GM04503 (cell line): ENCODE measurements around the gene PEX14.

Experiments
- DNase-seq: peaks from one replicate; pipeline ENCODE4 v3.0.0-alpha.2; 2012; ENCODE audit warnings: low read depth

The PEX14 gene

DNA sequence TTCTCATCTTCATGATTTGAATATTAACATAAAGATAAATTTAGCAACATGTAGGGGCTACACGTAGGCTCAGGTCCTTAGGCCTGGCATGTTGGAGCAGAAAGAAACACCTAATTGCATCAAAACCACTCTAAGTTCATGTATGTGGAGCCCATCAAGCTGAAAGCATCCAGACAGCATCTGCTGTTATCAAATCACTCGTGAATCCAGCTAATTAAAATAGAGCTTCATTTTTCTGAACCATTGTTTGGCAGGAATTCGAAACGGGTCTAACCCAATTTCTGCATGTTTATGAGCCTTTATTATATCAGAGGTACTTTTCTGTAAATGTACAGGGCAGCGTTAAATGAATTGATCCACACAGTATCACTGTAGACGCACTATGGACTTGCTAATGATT lies 45.7 kb downstream of the PEX14 start:
- DNase-seq, result no peak

DNA sequence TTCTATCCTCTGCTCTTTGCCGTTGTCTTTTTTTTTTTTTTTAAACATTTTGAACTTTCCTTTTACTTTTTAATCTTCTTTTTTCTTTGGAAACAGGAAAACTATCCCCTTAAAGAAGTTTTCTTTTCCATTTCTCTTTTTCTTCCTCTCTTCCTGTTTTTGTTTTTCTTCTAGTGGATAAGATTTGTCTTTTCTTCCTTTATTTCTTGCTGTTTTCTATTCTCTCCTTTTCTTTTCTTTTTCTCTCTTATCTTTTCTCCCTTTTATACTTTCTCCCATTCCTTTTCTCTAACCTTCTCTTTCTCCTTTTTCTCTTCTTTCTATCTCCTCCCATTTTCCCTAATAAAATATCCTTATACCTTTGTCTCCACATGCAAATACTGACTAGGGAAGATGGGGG lies 46.2 kb downstream of the PEX14 start:
- DNase-seq, result no peak

DNA sequence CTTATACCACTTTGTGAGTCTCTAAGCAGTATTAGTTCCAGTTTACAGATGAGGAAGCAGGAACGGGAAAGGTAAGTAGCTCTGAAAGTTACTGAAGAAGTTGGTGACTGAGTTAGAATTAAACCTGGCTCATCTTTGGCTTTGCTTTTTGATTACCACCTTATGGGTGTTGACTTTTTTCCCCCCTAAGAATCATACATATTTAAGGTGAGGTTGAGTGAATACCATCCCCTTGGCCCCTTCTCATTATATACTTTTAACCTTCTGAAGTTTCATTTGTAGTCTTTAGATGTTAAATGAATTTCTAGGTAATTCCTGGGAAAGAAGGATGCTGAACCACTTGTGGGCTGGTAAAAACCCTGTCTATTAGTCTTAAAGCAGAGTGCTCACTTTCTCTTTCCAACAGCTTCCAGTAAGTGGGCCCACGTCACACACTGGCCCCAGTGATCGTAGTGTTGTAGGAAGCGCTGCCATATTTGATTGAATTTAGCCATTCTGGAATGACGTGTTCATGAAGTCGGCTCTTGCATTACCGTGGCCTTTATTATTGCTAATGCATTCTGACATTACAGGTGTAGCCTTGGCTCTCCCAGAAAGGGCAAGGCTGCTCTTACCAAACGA lies 46.9 kb downstream of the PEX14 start:
- DNase-seq, result no peak

DNA sequence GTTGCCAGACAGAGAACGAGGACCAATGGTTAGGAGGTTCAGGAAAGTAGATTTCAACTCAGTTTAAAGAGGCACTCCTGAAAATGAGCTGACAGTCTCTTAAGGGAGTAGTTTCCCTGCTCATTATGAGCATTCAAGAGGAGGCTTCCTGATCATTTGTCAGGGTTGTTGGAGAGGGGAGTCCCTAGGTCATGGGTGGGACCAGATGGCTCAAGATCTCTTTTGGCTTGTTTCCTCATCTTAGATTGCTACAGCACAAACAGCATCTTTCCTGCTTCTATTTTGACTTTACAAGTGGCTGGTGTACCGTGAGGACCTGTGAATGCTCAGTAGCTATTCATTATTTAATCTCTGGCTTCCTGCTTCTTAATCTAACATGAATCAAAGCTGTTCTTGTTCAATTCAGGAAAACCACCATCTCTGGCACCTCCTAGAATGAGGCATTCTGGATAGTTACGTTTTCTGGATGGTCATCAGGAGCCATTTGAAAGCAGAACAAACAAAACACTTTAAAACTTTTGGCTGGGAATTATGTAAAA lies 47.6 kb downstream of the PEX14 start:
- DNase-seq, result no peak

DNA sequence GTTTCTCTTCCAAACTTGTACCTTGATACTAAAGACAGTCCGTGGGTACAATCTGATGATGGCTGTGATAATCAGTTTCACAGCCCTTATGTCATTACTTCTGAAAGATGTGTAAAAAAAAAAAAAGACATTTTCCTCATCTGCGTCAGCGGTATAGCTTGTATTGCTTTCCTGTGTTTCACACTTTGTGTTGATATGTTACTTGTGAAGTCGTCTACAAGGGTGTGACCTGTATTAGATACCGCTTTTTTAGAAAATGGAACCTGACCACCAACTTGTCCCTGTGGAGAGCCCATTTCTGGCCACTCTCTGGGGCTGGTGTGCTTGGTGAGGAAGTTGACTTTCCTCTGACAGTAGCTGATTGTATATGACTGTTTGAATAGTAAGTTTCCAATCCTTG lies 50.5 kb downstream of the PEX14 start:
- no peak for DNase-seq

DNA sequence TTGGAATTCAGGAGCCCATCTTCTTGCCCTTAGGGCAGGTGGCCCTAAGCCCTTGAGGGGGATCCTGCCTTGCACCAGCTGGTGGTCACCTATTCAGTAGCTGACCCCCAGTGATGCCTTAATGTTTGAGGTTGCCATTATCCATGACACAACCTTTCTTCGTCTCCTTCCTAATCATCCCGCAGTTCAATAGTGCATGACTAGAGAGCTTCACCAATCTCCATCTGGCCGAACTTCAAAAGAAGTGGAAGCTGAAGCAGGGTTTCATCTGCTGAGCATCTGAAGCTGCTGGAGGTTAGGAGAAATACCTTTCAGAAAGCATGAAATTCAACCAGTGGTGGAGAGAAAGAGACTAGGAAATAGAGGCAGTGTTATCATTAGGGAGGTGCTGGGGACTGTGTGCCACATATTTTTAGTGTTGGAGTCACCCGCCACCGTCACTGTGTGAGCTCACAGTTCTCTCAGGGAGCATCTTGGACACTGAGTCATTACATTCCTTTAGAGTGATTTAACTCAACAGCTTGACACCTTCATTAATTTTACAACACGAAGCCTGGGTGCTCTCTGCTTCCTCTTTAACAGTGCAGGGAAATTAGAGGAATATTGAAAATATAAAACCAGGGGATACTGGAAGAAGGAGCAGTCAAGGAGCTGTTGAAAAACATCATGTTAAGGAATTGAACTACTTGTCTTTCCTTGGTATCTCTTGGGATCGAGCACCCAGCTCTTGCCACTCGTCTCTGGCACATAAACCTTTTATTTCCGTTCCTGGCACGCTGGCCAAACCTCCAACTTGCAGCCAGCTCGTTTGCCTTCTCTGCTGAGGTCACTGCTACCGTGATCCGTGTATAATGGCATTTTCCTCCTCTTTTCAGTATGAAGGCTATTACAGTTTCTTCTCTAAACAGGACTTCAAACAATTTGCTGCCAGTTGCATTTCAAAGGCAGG lies 53.6 kb downstream of the PEX14 start:
- peak; percentile 83 for DNase-seq

DNA sequence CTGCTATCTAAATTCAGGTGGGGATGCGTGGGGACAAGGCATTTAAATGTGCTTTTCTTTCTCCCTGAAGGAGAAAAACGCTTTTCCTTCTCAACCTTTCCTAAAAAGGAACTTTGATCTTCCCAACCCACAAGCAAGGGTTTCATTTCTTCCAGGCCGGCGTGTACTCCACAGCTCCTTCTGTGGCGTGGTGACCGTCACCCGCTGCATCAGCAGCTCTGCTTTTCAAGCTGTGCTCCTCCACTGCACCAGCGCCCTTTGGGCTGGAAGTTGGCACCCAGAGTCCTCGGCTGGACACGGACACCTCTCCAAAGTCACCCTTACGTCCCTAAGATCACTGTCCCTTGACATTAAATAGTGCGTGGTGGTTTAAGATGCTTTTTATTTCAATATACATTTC lies 54.3 kb downstream of the PEX14 start:
- DNase-seq, result no peak

DNA sequence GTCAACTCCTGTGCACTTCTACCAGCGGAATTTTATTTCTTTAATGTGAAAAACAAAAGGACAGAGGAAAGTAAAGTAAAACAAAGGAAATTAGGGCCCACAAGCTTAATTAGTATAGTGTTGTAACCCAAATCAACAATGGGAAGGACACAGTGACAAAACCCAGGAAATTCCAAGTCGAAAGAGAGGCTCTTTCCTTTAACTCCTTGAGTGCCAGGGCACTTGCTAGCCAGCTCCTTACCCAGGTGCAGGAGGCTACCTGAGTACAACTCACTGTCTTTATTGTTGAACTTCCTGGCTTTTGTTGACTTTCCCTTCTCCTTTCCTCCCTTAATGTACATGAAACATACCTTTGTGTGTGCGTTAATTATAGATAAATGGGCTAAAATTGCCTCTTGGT lies 55.0 kb downstream of the PEX14 start:
- no peak for DNase-seq

DNA sequence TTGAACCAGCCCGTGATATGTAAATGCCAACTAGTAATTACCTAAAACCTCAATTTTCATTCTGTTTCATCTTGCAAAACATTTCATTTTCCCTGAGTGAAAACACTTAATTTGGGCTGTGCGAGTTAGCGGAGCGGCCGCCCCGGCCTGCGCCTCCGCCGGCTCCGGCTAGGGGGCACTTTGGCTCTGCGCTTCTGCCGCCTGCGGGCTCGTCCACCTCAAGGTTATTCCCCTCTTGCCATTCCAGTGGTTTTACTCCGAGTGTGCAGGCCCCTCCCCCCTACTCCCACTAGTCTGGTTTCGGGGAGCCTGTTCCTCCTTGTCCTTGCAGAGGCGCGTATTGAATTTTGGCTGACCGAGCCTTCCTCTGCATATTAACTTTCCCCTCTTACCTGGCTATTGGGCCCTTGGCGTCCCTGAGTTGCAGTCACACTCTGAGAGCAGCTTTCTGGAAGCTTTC lies 55.6 kb downstream of the PEX14 start:
- DNase-seq, result no peak

DNA sequence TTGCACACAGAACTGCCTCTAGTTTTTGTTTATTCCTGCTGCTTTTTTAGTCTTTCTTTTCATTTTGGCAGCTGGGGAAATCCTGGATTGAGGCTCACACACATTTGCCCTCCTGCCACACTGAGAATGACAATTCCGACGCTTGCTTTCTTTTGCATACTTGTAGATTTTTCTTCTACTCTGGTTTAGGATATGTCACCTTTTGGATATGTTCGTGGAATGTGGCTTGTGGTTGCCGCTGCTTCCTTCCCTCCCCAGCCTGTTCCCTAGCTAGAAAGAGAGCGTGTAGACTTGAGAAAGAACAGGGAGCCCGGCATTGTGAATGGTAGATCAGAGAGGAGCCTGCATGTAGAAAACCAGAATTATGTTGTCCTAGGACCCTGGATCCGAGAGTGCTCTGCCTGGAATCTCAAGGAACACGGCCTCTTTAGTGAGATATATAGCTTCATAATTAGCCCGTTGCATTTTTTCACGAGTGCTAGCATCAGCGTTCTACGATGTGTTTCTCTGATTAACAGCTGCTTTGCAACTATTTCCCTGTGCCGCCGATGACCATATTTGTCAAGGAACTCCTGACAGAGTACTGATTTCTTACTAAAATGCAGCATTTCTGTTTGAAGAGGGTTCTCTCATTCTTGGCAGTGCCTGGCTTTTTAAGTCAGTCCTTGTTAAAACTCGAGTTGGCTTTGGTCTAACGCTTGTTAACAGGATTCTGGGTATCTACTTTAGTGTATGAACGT lies 56.2 kb downstream of the PEX14 start:
- DNase-seq, result no peak

DNA sequence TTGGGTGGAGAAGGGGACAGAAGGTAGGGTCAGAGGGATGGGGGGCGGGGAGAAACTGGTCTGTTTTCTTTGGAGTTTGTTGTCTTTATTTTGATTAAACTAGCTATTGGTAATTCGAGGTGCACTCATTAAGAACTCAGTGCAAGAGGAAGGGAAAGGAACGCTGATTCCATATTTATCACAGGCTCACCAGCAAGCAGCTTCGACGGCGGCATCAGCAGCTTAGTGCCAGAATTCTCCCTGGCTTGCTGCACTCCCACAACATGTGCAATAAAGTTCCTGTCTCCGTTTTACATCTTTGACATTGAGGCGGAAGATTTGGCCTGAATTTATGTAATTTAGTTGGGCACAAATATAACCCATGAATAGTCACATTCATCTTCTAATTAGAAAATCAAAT lies 57.6 kb downstream of the PEX14 start:
- no peak for DNase-seq

DNA sequence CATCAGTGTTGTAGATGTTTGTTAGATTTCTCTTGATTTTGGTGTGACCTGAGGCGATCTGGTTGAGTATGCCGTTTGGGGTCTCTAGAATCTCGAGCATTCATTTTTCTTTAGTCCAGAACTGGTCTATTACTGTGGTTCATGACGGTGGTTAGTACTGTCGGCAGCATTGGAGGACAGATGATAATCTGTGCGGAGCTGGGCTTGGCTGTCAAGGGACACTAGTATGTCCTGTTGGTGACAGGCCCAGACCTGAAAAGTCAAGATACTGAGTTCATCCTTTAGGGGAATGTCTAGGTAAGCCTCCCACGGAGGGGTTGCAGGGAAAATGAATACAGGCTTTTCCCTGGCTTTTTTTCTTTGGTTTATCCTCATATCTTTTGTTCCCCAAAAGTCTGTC lies 59.8 kb downstream of the PEX14 start:
- DNase-seq, result no peak

DNA sequence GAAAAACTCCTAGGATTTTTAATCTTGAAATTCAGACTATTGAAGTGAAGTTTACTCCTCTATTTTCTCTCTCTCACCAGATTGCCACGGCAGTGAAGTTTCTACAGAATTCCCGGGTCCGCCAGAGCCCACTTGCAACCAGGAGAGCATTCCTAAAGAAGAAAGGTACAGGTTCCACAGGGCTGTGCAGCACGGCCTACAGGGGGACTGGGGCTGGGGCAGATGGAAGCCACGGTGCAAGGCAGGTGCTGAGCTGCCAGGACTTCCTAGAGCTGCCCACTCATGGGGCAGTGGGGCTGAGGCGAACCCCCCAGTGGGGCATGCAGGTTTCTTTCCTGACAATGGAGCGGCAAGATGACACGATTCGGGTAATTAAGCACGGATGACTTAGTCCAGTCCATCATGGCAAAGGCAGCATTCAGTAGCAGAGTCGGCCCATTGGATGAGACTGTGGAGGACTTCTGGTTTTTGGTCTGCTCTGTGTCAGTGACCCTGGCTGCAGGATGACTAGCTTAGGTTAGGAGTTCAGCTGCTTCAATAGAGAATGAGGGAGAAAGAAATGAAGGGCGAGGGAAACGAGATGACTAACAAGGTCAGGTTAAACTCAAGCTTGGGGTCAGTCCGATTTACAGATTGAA lies 61.5 kb downstream of the PEX14 start:
- DNase-seq, result no peak

DNA sequence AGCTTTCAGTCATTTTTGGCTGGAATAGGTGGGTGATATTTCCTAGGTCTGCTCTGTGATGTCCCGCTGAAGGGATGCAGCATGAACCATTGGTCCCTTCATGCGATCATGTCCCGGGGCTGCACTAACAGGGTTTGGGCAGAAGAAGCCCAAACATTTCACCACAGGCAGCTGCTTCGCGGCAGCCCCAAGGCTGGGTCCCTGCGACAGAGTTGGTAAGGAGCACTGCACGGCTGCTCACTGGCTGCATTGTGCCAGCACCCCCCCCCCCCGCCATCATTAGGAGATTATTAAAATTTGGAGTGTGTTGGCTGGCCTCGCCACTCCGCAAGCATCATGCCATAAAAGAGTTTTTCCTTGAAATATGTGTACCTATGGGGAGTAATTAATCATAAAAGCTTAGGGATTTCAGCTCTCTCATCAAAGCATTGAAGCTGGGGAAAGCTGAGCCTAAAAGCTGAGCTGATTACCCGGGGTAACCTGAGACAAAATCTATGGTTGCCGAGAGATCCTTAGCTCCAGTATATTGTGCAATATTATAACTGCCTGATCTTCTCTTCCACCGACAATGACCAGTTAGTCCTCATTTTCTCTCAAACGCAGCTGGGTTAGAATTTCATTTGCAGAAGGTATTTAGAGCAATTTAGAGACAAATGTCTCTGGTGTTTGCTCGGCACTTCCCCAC lies 62.5 kb downstream of the PEX14 start:
- no peak for DNase-seq

DNA sequence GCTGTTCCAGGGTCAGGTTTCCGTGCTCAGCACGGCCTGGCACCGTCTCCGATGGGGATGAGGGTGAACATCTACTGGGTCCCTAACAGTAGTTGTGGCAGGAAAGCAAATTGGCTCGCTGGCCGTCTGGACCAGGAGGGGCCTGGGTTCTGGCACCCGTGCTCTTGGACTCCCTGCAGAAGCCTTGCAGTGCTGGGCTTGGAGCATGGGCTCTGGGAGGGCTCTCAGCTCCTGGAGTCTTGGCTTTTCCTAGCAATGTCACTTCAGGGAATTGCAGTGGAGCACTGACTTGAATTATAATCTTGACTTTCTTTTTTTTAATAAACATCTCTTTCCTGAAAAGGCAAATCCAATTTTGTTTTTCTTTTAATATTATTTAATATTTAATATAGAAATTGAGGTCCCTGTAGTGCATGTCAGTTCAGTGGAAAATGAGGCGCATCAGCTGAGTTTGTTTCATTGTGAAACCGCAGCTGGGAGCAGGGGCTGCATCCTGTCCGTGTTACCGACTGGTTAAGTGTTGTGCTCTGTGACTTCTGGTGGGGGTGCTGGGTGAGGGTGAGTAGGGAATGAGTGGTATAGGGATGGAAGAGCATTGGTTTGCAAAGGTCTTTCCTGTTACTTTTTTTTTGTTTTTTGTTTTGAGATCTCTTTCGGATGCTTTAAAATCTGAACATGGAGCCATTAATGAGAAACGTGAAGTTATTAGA lies 64.1 kb downstream of the PEX14 start:
- no peak for DNase-seq

DNA sequence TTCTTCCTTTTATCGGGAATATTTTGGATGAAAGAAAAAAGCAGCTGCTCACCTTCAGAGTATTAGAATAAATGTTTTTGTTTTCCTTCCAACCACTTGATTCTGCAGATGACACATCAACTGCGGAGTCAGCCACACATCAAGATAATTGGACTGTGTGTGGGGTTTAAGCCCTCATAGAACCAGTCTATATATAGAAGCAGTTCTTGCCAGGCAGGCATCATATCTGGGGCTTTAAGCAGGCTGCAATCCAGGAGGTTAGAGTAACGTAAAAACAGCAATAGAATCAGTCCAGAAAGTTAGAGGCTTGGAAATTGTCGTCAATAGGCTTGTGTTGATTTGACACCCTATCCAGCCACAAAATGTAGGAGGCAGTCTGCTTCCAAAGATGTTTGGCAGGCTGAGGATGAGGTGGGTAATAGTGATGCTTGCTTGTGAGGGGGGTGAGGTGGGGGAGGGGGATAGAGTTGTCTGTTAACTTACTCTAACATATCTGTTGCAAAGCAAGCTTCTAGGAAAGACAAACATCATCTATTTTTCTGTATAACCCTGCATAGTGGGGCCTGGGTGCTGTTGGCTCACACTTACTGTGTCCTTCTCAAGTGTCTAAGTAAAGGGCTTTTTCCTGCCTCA lies 64.8 kb downstream of the PEX14 start:
- no peak for DNase-seq

DNA sequence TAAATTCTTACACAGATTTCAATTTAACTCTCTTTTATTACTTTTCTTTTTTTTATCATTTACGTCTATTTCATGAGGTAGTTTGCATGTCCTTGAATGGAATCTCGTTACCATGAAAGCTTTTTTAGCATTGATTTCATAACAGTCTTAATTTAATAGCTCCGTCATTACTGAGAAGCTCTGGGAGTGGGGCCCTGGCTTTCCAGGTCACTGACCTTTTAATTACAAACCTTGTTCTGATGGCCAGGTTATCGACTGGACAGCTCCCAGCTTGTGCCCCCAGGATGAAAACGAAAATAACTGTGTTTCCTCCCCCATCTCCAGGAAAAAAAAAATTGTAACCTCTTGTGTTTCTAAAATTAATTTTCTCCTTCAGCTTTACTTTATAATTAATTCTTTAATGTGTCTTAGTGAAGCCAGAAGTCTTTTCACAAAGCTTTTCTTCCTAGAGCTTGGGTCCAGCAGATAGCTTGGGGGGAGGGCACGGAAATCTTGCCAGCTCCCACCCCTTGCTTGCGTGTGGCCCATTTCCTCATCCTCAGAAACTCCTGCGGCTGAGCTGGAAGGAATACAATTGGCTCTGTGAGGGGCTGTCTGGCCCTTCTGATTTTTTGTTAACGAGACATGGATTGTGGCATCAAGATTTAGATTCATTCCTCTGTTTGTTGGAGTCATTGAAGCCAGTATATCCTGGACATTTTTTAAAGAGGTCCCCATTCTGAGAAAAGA lies 65.7 kb downstream of the PEX14 start:
- DNase-seq, result no peak

DNA sequence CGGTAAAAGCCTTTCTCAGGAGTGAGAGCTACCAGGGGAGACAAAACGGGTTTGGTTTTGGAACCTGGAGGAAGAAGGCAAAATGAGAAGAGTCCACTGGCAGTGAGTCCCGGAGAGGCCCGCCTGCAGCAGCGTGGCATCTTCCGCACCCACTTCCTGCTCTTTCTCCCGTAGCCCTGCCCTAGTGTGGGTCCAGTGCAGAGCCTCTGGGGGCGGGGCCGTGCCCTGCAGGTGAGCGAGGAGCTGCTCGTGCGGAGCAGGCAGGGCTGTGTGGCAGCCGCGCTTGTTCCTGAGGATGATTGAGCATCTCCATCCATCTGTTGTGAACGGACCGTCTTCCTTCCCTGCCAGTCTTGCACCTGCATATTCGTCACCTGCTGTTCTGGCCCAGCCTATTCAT lies 66.5 kb downstream of the PEX14 start:
- DNase-seq, result no peak

DNA sequence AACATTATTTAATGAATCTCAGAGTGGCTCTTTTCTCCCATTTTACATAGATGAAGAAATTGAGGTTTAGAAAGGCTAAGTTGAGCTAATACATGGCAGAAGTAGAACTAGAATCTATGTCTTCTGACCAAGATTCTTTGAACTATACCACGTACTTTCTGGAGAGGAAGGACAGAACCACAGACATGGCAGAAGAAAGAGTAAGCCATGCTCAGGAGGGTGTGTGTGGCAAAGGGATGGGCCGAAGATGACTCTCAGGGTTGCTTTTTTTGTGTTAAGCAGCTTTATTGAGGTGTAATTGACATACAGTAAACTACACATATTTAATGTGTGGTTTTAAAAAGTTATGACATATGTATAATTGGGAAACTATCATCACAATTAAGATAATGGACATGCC lies 69.5 kb downstream of the PEX14 start:
- no peak for DNase-seq

DNA sequence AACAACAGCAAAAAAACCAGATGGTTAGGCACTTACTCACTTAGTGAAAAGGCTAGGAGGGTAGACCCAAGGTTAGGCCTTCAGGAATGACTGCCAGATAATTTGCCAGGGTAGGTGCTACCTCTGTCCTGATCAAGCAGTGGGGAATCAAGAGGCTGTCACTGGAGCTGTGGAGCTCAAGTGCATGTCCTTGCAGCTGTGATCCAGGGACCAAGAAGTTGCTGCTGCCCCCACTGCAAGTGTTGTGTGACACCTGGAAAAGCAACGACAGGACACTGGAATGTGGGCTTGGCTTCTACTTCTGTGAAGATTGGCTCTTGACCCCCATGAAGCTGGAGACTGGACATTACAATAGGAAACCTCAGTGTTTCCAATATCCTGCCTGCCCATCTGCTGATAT lies 72.1 kb downstream of the PEX14 start:
- no peak for DNase-seq
